LNCAP (cell line): ENCODE results near the gene DLG1.

Experiments
- CTCF ChIP-seq: fragments of 450-650 bp; IDR thresholded peaks from 2 replicates; pipeline ENCODE4 v1.5.1; 2017; ENCODE audit warnings: mild to moderate bottlenecking

The DLG1 gene

GRCh38 chr3:197298341-197298944 is at the start of gene DLG1:
TSS of gene DLG1 (minus strand) at chr3:197298612. CDS start at chr3:197297204, 1,408 bp downstream.
- TF ChIP-seq CTCF, result no peak

- TF ChIP-seq CTCF, result no peak
These were observed 49.6 kb upstream of the DLG1 start for GRCh38 chr3:197348014-197348413.

GRCh38 chr3:197345390-197345789 is 47.0 kb upstream of the DLG1 start:
- TF ChIP-seq CTCF, result no peak

- TF ChIP-seq CTCF, result no peak
These were observed 46.3 kb upstream of the DLG1 start for GRCh38 chr3:197344582-197345318.

- no peak for TF ChIP-seq CTCF
These were observed 45.4 kb upstream of the DLG1 start for GRCh38 chr3:197343656-197344408.

- no peak for TF ChIP-seq CTCF
These were observed 44.7 kb upstream of the DLG1 start for GRCh38 chr3:197343111-197343510.

- TF ChIP-seq CTCF, result no peak
These were observed 42.1 kb upstream of the DLG1 start for GRCh38 chr3:197340521-197340871.
